Nephron (organoid): ENCODE results near the gene EVI5L.

Experiments
- H3K27ac Mint-ChIP-seq, 3 experiments: 2 replicates each; pipeline ENCODE4 v1.8.0; 2020; ENCODE audit warnings: mixed read lengths in 3 of 3, mild to moderate bottlenecking in 2 of 3, moderate library complexity in 1 of 3
- H3K27me3 Mint-ChIP-seq: 2 replicates; pipeline ENCODE4 v1.8.0; 2021; ENCODE audit warnings: low read depth, mild to moderate bottlenecking, moderate library complexity, mixed read lengths
- H3K36me3 Mint-ChIP-seq: 2 replicates; pipeline ENCODE4 v1.8.0; 2020; ENCODE audit warnings: low read depth, mixed read lengths
- H3K4me1 Mint-ChIP-seq: 2 replicates; pipeline ENCODE4 v1.8.0; 2020; ENCODE audit warnings: mixed read lengths
- H3K4me3 Mint-ChIP-seq, 3 experiments: 2 replicates each; pipeline ENCODE4 v1.8.0; 2020; ENCODE audit warnings: mild to moderate bottlenecking in 3 of 3, mixed read lengths in 3 of 3, moderate library complexity in 2 of 3
- H3K9me3 Mint-ChIP-seq: 2 replicates; pipeline ENCODE4 v1.8.0; 2020; ENCODE audit warnings: mixed read lengths
- CTCF ChIP-seq, 3 experiments: fragments of 200-600 bp; sonication (generic); IDR thresholded peaks; one replicate each; pipeline ENCODE4 v1.5.0; 2021; ENCODE audit warnings: antibody characterized with exemption in 3 of 3; ENCODE audit not compliant: unreplicated experiment in 3 of 3

EVI5L gene

GRCh38 chr19:7914099-7914498 lies 84.1 kb downstream of the EVI5L start:
- H3K4me3 Mint-ChIP-seq = no peak overlapping the region
- TF ChIP-seq CTCF (IDR thresholded peaks at IDR 0.05; ENCODE audit: unreplicated experiment in 3 of 3) = no peak
- H3K27ac Mint-ChIP-seq = no peak overlapping the region
- peaks cover 46% of the 10 kb centered on the region for H3K27me3 Mint-ChIP-seq
- peaks cover 4% of the 10 kb centered on the region for H3K4me1 Mint-ChIP-seq
- peaks cover 13% of the 10 kb centered on the region for H3K36me3 Mint-ChIP-seq
- H3K9me3 Mint-ChIP-seq = no peaks in the 10 kb centered on the region
